GDM1 (cell line): ENCODE data around the gene ARHGAP10.
A peak's percentile ranks its signal among the peaks of the same experiment; 100 is the strongest.
"Not testable (repeated sequence)": the region's sequence is repeated elsewhere in the genome, so short reads cannot be mapped to it uniquely, and the experiment has no call there.

ENCODE experiments used
- DNase-seq: peaks from one replicate; lab custom pipeline; 2025; lab: John Stamatoyannopoulos, UW

ARHGAP10 gene

DNA sequence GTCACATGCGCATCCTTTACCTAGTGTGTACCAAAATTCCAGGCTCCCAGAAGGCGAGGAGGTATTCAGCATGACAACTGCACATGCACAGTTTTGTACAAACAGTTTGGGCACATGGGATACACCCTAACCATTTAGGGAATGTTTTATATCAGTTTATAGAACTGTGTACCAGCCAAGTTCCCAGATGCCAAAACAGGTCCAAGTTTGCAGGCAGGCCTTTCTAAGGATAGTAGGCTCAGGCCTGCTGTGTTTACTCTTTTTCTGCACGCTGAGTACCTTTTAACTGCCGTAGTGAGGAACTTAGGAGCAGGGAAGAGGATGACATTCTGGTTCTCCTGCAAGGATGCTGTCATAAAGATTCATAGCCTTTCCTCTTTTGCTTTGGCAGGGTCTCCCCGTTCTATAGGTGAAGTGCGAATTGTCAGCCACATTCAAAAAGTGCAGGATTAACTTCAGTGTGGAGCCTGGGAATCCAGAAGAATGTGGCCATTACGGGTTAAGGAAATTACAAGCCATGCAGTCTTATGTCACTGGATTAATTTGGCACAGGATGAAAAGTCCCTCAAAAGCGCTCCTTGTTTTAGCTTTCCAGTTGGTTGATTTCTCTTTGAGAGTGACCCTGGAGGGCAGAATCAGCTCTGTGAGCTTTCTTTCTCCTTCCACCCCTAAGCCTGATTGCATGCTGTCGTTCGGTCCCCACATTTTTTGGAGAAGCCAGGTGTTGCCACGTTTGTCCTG, 259.8 kb downstream of the ARHGAP10 start:
- no peak for DNase-seq

DNA sequence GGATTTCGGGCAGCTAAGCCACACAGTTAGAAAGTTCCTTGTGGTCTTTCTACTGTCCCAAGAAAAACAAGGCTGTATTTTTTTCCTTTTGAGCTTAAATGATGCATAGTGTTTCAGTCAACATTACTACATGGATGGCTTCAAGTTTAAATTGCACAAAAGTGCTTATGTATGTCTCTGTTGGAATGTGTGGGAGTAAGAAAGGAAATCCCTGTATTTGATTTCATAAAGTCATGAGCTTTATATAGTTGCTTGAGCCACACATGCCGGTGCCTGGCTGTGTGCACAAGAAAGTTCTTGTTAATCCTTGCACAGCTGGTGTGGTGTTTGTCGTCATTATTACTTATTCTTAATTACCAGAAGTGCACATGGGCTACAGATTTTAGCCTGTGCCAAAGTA, 262.2 kb downstream of the ARHGAP10 start:
- DNase-seq: no peak

DNA sequence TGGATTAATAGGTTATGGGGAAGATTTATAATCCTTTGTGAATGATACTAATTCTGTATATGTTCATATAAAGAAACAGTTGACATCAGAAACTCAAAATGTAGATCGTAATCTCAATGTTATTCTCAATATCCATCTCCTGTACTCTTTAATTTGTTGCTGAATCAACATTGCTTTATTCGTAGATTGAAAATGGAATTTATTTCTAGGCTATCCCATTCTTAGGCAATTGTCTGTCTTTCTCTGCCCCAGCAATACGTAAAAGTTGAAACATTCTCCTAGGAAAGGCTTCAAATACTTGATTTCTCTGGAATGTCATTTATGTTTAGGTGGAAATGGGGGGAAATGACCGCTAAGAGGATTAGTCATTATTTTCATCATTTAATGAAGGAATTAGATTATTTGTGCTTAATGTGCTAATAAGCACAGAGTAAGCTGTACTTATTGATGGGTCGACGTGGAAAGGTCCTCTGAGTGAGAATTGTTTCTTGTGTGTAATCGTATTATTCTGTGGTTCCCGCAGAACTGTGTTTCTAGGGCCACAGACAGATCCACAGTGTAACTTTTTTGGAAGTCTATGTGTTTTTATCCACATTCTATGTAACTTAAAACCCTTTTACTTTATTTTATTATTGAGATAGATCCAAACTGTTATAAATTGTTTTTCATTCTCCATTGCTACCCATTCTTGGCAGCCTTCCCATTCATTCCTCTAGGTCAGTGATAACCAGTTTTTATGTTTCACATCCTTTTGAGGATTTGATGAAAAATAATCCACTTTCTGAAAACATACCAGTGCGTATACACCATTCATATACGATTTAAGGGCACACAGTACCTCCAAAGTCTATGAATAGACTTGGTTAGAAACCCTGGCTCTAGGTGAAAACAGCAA, 262.9 kb downstream of the ARHGAP10 start:
- no peak for DNase-seq

DNA sequence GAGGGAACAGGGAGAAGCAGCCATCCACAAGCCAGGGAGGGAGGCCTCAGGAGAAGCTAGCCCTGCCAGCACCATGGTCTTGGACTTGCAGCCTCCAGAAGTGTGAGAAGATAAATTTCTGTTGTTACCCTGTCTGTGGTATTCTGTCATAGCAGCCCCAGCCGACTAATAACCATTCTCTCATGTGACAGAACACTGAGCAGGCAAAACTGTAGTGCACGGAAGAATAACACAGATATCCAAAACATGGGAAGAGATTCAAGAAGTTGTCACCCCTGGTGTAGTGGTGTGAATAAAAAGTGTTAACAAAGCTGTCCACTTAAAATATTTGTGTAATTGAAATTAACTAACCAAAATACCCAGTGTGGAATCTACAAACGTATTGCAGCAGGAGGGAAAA, 265.0 kb downstream of the ARHGAP10 start:
- no peak for DNase-seq

DNA sequence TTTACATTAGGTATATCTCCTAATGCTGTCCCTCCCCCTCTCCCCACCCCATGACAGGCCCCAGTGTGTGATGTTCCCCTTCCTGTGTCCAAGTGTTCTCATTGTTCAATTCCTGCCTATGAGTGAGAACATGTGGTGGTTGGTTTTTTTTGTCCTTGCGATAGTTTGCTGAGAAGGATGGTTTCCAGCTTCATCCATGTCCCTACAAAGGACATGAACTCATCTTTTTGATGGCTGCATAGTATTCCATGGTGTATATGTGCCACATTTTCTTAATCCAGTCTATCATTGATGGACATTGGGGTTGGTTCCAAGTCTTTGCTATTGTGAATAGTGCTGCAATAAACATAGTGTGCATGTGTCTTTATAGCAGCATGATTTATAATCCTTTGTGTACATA, 268.1 kb downstream of the ARHGAP10 start:
- not testable (repeated sequence) for DNase-seq

DNA sequence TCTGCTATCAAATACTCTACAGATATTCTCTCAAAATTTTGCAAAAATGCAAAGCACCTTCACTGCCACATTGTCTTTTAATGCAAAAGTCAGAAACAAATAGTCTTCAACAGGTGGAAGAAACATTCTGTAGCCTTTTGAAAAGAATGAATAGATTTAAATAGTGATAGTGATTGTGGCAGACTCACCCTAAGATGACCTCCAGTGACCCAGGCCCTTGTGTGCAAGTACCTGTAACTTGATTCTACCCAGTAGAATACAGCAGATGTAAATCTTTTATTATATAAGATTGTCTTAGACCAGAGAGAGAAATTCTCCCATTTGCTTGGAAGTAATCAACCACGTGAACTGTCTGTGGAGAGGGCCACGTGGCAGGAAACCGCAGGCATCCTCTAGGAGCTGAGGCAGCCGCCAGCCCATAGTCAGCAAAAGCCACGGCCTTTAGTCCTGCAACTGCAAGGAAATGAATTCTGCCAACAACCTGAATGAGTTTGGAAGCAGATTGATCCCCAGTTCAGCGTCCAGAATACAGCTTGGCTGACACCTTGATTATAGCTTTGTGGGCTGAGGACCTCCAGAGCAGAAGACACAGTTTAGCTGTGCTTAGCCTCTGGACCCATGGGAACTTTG, 272.5 kb downstream of the ARHGAP10 start:
- peak; percentile 12 for DNase-seq

DNA sequence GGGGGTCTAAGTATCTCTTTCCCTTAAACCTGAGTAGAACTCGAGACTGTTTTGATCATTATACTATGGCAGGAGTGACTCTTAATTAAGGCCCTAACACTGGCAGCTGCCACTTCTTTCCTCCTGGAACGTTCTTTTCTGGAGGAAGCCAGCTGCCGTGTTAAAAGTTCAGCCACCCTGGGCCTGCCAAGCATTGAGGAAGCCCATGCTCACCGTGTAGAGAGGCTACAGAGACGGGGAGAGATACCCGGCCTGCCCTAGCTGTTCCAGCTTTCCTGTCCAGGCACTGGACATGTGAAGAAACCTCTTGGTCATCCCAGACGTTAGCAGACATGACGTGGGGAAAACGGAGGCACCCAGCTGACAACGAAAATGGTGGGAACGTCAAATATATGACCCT, 274.1 kb downstream of the ARHGAP10 start:
- no peak for DNase-seq

DNA sequence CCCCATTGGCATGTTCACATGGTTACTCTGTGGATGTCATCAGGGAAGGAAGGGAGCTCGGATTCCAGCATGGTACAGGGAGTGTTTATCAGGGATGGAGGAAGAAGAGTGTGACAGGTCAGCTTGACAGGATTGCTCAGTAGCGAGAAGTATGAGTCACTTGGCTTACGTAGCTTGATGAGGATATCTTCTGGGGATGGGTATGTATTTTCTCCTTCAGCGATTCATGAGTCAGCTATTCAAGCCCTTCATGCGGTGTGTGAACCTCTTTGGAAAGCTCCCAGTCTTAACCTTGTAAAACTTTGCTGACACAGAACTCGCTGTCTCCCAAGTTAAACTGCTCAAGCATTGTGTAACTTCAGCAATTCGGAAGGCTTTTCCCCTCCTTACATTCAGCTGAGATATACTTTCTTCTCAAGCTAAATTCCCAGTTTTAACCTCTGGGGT, 275.4 kb downstream of the ARHGAP10 start:
- DNase-seq: no peak

DNA sequence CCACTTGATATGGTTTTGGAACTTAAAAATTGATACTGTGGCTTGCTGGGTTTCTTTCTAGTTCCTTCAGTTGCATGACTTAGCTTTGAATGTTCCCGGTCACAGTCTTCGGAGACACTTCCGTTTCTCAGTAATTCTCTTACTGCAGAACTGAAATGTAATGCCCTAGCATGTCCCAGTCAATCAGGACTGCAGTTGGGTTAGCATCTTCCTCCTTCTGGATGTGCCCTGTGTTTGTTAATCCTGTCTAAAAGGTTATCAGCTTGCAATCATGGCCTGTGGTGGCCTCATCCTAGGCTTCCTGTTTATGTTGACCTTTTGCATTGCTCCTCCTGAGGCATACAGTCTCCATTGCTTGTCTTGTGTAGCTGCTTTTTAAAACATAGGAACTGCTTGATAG, 275.9 kb downstream of the ARHGAP10 start:
- no peak for DNase-seq

DNA sequence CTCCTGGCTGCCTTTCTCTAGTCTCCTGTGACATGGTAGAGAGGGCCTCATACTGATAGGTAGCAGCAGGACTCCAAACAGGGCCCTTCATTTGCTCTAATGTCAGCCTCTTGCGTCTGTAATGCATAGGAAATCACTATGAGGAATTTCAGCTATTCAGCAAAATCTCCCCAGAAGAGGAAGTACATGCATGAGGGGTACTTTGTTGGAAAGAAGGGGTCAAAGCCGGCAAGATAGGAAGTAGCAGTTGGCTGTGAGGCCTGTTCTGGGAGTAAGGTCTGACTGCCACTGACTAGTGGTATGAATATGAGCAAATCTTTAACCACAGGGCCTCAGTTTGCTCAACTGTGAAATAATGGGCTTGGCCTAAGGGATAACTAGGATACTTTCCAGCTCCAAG, 283.2 kb downstream of the ARHGAP10 start:
- peak; percentile 27 for DNase-seq

DNA sequence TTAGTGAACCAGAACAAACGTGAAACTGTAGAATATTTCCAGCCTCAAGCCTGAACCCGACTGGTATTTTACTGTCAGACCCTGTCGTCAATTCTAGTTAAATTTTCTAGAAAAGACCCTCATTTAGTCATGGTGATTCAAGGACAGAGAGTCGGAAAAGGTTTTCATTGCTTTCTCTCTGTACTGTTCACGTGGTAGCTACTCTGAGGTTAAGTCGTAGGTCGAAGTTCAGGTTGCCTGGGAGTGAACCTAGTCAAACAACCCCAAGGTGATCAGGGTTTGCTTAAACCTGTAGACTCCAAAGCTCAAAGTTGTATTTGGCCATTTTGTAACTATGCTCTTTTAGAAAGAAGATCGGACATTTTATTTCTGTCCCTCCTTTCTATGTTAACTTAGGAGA, 283.6 kb downstream of the ARHGAP10 start:
- no peak for DNase-seq

DNA sequence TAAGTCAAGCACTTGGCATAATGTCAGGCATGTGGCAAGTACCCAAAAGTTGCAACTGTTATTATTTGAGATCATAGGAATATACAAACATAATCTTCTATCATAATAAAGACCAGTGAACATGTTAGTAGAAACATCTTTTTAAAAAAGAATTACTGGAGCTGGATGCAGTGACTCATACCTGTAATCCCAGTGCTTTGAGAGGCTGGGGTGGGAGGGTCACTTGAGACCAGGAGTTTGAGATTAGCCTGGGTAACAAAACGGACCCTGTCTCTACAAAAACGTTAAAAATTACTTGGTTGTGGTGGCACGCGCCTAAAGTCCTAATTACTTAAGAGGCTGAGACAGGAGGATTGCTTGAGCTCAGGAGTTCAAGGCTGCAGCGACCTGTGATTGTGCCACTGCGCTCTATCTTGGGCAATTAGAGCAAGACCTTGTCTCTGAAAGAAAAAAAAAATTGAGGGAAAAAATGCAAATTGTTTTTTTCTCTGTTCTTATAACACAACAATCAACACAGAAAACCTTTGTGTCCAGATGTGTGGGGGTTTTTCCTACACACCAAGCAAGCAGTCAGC, 284.3 kb downstream of the ARHGAP10 start:
- DNase-seq: no peak

DNA sequence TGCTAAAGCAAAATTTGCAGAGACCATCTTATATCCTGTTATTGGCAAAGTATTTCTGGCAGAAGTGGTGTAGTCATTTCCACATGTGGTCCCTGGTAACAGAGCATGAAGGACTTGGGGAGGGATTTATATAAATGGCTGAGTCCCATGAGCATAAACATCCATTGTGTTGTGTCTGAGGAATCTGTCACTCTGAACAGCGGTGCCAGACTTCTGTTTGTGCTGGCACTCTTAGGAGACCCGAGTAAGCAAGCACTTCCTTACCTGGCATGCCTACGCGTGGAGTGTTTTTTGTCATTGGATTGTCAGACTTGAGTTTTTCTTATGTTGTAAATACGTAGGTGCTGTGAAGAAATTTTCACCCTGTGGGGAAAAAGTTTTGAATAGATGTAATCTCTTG, 285.9 kb downstream of the ARHGAP10 start:
- no peak for DNase-seq

DNA sequence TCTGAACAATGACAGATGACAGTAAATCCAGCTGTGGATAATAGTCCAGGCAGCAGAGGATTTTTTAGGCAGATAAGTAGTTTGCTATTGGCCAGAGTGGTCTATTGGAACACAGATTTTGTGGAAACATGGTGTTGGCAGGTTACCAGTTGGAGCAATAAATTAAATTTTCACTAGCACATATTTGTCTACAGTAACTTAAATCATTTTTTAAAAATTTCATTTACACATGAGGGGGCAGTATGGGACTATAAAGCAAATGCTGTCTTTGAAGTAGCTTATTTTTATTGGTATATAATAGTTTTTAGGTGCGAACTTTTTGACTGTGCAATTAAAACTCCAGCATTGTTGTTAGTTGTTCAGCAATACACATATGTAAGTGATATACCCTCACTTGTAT, 289.8 kb downstream of the ARHGAP10 start:
- DNase-seq: no peak

DNA sequence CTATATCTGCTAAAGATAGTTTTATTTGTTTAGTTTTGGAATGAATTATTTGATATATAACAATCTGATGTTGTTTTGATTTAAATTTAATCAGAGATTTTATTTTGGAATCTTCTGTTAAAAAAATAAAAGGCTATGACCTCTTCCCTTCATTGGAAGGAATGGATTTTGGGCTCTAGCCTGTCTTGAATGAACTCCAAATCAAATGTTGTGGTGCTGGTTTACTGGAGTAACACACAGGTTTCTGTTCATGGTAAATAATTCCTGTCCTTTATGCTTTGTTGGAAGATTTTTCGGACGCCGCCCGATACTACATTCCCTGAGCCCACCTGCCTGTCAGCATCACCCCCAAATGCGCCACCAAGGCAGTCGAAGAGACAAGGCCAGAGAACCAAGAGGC, 291.1 kb downstream of the ARHGAP10 start:
- DNase-seq: no peak

DNA sequence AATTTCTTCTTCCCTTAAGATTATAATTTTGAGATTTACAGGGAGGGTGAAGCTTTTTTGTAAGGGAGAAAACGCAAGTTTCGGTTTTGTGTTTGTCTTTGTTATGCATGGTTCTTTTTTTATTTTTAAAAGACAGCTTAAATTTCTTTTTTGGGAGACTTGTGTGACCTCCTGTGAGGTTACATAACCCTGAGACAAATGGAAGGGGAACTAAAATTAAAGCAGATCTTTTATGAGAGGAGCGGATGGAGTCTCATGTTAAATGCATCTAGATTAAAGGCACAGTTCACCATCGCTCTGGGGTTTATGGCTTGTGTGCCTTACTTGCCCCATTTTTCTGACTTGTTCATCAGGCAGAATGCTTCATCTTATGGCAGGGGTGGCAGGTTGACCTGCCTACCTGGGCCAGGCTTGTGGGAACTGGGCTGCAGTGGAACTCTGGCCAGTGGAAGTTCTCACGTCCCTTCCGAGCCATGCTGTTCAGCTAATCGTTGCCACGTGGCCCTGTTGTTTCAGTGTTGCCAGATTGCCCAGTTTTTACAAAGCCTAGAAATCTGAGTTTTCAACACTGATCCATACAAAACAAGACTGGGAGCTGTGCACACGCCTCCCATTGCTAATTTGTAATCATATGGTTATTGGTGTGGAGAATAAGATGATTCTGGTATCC, 291.8 kb downstream of the ARHGAP10 start:
- no peak for DNase-seq

DNA sequence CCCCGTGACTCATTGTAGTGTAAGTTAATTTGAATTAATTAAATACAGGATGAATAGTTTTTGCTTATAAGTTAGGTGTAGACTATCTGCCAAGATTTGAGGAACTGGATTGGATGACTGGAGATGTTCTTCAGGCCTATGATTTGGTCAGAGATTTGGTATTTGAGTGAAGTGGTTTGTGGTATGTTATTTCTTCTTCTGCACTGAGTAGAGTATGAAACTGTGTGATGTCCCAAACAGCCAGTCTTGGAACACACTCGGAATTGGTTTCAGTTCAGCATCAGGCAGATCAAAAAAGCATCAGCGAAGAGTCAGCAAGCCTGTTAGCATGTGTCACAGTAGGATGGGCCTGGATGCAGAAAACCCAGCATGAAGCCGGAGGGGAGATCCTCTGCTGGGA, 294.1 kb downstream of the ARHGAP10 start:
- no peak for DNase-seq

DNA sequence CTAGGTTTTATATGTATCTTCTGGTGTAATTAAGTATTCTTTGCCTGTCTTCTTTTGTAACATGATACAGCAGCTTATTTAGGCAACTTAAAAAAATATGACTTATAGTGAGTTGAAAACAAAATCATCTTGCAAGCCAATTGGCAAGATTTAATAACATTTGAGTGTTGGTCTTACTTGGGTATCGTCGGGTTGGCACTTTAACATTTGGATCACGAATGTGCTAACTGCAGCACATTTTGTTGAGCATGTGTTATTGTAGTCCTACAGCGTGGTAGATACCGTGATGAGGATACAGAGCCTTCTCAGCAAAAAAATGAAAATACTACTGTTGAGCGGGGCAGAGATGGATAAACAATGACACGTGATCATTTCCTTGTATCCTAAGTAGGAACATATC, 295.3 kb downstream of the ARHGAP10 start:
- DNase-seq: no peak

DNA sequence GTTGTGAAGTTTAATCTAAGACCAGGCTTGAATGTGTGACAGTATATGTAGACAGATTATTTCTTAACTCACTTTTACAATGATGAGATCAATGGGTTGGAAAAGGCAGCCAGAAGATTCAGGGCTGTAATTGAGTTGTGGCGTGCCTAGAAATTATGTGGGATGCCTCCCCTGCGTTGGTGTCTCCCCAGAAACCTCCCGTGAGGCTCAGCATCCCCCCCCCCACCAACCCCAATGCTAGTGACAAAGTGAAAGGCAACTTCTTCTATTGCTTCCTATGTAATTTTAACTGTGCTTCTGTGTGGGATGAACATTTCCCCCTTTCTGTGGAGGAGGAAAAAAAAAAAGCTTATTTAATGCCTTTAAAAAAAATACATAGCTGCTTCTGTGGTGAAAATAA, 297.9 kb downstream of the ARHGAP10 start:
- DNase-seq: no peak

DNA sequence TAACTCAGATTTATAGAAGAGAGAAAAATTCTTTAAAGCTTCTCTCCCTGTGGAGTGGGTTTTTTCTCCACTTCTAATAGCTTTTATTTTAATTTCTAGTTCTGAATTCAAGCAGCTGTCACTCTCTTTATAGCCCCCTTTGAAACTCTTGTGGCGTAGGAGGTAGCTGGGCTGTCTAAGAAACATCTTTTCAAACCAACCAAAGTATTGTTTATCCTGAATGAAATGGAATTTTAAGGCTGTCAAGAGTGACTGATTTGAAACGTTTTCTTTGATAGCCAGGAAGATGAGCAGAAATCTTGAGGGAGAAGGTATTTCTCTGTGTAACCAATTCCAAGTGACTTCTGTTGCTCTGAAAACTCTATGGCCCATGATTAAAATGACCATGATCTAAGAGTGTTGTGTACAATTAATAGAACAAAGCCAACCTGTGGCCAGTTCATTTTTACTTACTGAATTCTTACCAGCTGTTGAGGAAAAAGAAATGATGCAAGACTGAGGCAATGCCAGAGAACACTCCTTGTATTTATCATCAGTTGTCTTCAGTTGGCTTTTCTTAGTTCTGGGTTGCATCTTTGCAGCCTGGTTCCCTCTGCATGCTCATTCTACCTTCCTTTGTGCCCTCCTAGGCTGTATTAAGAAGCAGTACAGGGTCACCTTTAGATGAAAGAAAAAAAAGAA, 298.4 kb downstream of the ARHGAP10 start:
- no peak for DNase-seq

DNA sequence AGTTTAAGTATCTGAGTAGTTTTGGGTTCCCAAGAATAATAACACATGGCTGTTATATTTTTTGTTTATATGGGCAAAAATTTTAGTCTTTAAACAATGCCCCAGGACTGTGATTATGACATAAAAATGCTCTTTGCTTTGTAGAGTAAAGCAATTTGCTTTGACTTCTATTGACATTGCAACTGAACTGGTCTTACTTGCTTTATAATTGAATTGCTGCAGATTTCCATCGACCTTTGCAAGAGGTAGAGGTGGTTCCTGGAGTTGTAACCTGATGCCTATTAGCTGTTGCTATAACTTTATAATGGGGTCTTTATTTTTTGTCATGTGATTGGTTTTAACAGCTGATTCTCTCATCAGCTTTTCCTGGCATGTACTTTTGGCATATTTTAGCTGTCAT, 302.9 kb downstream of the ARHGAP10 start:
- no peak for DNase-seq
